Measurements from ENCODE around the gene TXNDC16. TPM values are rescaled to one million over a fixed set of nuclear protein-coding genes. Genes with fewer than 3 reads are reported as not detected.

The TXNDC16 gene
- total RNA-seq, 1 experiment from 2014 or later: 13.2 TPM

DNA sequence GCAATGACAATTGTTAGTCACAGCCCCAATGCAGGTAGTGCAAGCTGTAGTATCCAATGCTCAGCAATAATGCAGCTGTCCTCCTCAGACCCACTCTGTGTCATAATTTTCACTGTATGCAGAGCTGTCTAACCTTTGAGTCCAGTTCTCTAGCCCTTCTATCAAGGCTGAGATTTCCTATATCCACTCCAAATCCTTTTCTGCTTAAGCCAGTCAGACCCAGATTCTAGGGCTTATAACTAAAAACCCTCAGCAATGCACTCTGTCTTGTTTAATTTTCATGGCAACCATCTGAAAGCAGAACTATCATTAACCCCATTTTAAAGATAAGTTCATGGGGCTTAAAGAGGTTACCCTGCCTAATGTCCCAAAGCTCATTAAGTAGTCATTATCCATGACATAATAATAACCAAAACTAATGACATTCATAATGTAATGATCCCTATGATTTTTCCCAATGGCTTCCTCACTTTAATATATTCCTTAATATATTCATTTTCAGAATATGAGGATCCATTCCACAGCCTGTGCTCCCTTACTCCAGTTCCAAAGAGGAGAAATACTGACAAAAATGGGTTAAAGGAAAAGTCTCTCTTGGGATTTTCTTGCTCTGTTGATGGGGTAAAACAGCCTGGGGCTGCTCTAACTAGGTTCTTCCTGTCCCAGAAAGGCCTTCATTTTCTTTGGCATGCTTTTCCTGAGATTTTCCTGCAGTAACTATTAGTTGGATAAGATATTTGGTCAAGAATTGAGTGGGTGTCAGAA is 29.5 kb downstream of the TXNDC16 start:
- H3K23ac ChIP-seq (ENCODE audit: insufficient read length, low read depth, low read length): no peak overlapping the region
- no peak overlapping the region for H2AFZ ChIP-seq (ENCODE audit: low read length)
- Mint-ChIP-seq H3K9me3 (no peaks in the 10 kb centered on the region), H3K4me1 (no peaks in the 10 kb centered on the region), H3K36me3 (ENCODE audit: insufficient read depth in 1 of 3, low read depth in 3 of 3) (no peaks in the 10 kb centered on the region), H3K4me3 (no peak overlapping the region), H3K27me3 (ENCODE audit: low read depth) (no peaks in the 10 kb centered on the region), H3K27ac (no peak overlapping the region)
- no peaks in the 10 kb centered on the region for H3K9me3 ChIP-seq (ENCODE audit: control insufficient read depth, low read depth, low read length)
- H2BK12ac ChIP-seq (ENCODE audit: insufficient read length, low read depth, low read length): no peak overlapping the region
- no peak overlapping the region for H3K56ac ChIP-seq (ENCODE audit: insufficient read length, low read depth, low read length)
- no peak overlapping the region for H3K27ac ChIP-seq (ENCODE audit: insufficient read length, low read depth, low read length)
- H3K4me2 ChIP-seq (ENCODE audit: insufficient read depth, insufficient read length, low read length): no peak overlapping the region
- H3K27me3 ChIP-seq (ENCODE audit: insufficient read depth, low read length): no peaks in the 10 kb centered on the region
- H3K18ac ChIP-seq (ENCODE audit: insufficient read length, low read depth, low read length): no peak overlapping the region
- no peak overlapping the region for H3K14ac ChIP-seq (ENCODE audit: insufficient read depth, low read length)
- H3K79me1 ChIP-seq (ENCODE audit: insufficient read depth, low read depth, low read length, poor library complexity, severe bottlenecking): no peaks in the 10 kb centered on the region
- no peak overlapping the region for H2BK5ac ChIP-seq (ENCODE audit: insufficient read length, low read length)
- no peak overlapping the region for H4K8ac ChIP-seq (replicated peaks; ENCODE audit: insufficient read length, low read depth, low read length)
- no peak for DNase-seq
- no peak overlapping the region for H2BK20ac ChIP-seq (ENCODE audit: low read depth, low read length, poor library complexity, severe bottlenecking)
- H3K79me2 ChIP-seq (ENCODE audit: insufficient read depth, low read length): no peaks in the 10 kb centered on the region
- H4K91ac ChIP-seq (ENCODE audit: insufficient read length, low read depth, low read length): no peak overlapping the region
- TF ChIP-seq, protein P1, sequence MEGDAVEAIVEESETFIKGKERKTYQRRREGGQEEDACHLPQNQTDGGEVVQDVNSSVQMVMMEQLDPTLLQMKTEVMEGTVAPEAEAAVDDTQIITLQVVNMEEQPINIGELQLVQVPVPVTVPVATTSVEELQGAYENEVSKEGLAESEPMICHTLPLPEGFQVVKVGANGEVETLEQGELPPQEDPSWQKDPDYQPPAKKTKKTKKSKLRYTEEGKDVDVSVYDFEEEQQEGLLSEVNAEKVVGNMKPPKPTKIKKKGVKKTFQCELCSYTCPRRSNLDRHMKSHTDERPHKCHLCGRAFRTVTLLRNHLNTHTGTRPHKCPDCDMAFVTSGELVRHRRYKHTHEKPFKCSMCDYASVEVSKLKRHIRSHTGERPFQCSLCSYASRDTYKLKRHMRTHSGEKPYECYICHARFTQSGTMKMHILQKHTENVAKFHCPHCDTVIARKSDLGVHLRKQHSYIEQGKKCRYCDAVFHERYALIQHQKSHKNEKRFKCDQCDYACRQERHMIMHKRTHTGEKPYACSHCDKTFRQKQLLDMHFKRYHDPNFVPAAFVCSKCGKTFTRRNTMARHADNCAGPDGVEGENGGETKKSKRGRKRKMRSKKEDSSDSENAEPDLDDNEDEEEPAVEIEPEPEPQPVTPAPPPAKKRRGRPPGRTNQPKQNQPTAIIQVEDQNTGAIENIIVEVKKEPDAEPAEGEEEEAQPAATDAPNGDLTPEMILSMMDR (conservative IDR thresholded peaks at IDR 0.05): no peak
- H3K9ac ChIP-seq (ENCODE audit: extremely low read depth, insufficient read length, low read length): no peak overlapping the region
- H2BK15ac ChIP-seq (ENCODE audit: low read depth, low read length): no peak overlapping the region
- H4K20me1 ChIP-seq (ENCODE audit: control insufficient read depth, insufficient read depth, insufficient read length): no peaks in the 10 kb centered on the region
- no peaks in the 10 kb centered on the region for H3K4me1 ChIP-seq (ENCODE audit: insufficient read depth, low read length)
- H3T11ph ChIP-seq (ENCODE audit: low read length): no peak overlapping the region
- H4K5ac ChIP-seq (ENCODE audit: insufficient read length, low read depth, low read length): no peak overlapping the region
- no peaks in the 10 kb centered on the region for H3K23me2 ChIP-seq (ENCODE audit: insufficient read length, low read depth, low read length, poor library complexity, severe bottlenecking)
- H2AK5ac ChIP-seq (ENCODE audit: insufficient read length, low read length): no peak overlapping the region
- no peak overlapping the region for H2BK120ac ChIP-seq (ENCODE audit: low read depth, low read length, poor library complexity, severe bottlenecking)
- H3K4ac ChIP-seq (ENCODE audit: low read depth, low read length): no peak overlapping the region

Measured in H9 (cell line).